CD4-positive, CD25-positive, alpha-beta regulatory T cell (primary cell): ENCODE measurements around the gene NAA80. TPM values are rescaled to one million over a fixed set of nuclear protein-coding genes. Genes with fewer than 3 reads are reported as not detected.

Experiments used
- ATAC-seq, 2 donors: fragments of 150-1000 bp; cut with Tn5 transposase; one replicate each; pipeline ENCODE4 v1.10.0; 2021; ENCODE audit warnings: low read depth in 2 of 2, moderate number of reproducible peaks in 2 of 2, moderate library complexity in 1 of 2
- DNase-seq, 3 donors: peaks; one replicate each; pipeline versions ENCODE4 v3.0.0 to v3.0.0-alpha.2; 2012 to 2022; ENCODE audit warnings: mixed read lengths in 1 of 3
- H3K27ac ChIP-seq: one replicate; pipeline ENCODE4 v1.7.0; 2013; ENCODE audit warnings: mild to moderate bottlenecking, low read length; ENCODE audit not compliant: insufficient read depth, poor library complexity, severe bottlenecking
- H3K27me3 ChIP-seq: one replicate; pipeline ENCODE4 v1.7.0; 2013; ENCODE audit warnings: low read length; ENCODE audit not compliant: control insufficient read depth, insufficient read depth
- H3K36me3 ChIP-seq: one replicate; pipeline ENCODE4 v1.7.0; 2013; ENCODE audit warnings: mild to moderate bottlenecking, low read length, moderate library complexity; ENCODE audit not compliant: control insufficient read depth, insufficient read depth
- H3K4me1 ChIP-seq: 2 replicates; pipeline ENCODE4 v1.7.0; 2013; ENCODE audit warnings: mild to moderate bottlenecking, low read length; ENCODE audit not compliant: insufficient read depth, control insufficient read depth, poor library complexity, severe bottlenecking
- H3K4me3 ChIP-seq: one replicate; pipeline ENCODE4 v1.7.0; 2013; ENCODE audit warnings: low read depth, mild to moderate bottlenecking, low read length, moderate library complexity
- H3K9me3 ChIP-seq, 2 experiments: 1 replicate in 1 of 2; 2 replicates in 1 of 2; pipeline ENCODE4 v1.7.0; 2013; ENCODE audit warnings: low read length in 2 of 2, mild to moderate bottlenecking in 1 of 2, moderate library complexity in 1 of 2; ENCODE audit not compliant: control insufficient read depth in 2 of 2
- H3K27ac Mint-ChIP-seq, 3 donors: one replicate each; pipeline ENCODE4 v1.8.0; 2020 to 2022; ENCODE audit warnings: mild to moderate bottlenecking in 3 of 3, mixed read lengths in 3 of 3, moderate library complexity in 2 of 3
- H3K27me3 Mint-ChIP-seq: one replicate; pipeline ENCODE4 v1.8.0; 2022; ENCODE audit warnings: mild to moderate bottlenecking, mixed read lengths
- H3K36me3 Mint-ChIP-seq: one replicate; pipeline ENCODE4 v1.8.0; 2020; ENCODE audit warnings: mixed read lengths
- H3K4me1 Mint-ChIP-seq, 4 donors: one replicate each; pipeline ENCODE4 v1.8.0; 2020 to 2022; ENCODE audit warnings: mixed read lengths in 4 of 4, mild to moderate bottlenecking in 1 of 4
- H3K4me3 Mint-ChIP-seq, 4 donors: one replicate each; pipeline ENCODE4 v1.8.0; 2020 to 2022; ENCODE audit warnings: mild to moderate bottlenecking in 4 of 4, mixed read lengths in 4 of 4, moderate library complexity in 3 of 4
- H3K9me3 Mint-ChIP-seq, 7 donors: one replicate each; pipeline ENCODE4 v1.8.0; 2020 to 2022; ENCODE audit warnings: mixed read lengths in 7 of 7, mild to moderate bottlenecking in 3 of 7, moderate library complexity in 2 of 7
- polyA plus RNA-seq, 4 donors: library from polyadenylated mRNA; unstranded; fragments of 300-500 nt; fragmentation: Illumina TruSeq; gene quantifications; one replicate each; pipeline ENCODE4 v1.2.3, GENCODE V29; 2021
- total RNA-seq: library from RNA; stranded (reverse); gene quantifications from one replicate; pipeline ENCODE4 v1.2.3, GENCODE V29; 2022

The NAA80 gene
- total and polyA plus RNA-seq, 5 donors from 2014 or later: 13.6 to 31.9 (median 15.1) TPM

- no peaks in the 10 kb centered on the region for H3K27me3 ChIP-seq
- Mint-ChIP-seq H3K4me3 (no peak within 1 kb of the TSS), H3K9me3 (no peaks in the 10 kb centered on the region), H3K27me3 (no peaks in the 10 kb centered on the region), H3K4me1 (peaks cover 0 to 31% (median 11%) of the 10 kb centered on the region in 4 donors), H3K36me3 (no peaks in the 10 kb centered on the region), H3K27ac (peak within 1 kb of the TSS in 1 of 3 donors; percentile 48)
- H3K27ac ChIP-seq: no peak within 1 kb of the TSS
- no peak for ATAC-seq
- H3K4me1 ChIP-seq: peaks cover 20% of the 10 kb centered on the region
- DNase-seq: no peak
- H3K36me3 ChIP-seq: no peaks in the 10 kb centered on the region
- no peak within 1 kb of the TSS for H3K4me3 ChIP-seq
- no peaks in the 10 kb centered on the region for H3K9me3 ChIP-seq
Observed at GRCh38 chr3:50303013-50303815, 4.0 kb upstream of the NAA80 start, which contains the start of gene HYAL1. HYAL1 (minus strand) TSS chr3:50303574; CDS start chr3:50302956, 618 bp downstream.

GRCh38 chr3:50302095-50303012 is 3.1 kb upstream of the NAA80 start:
- ATAC-seq: no peak
- Mint-ChIP-seq H3K27me3 (no peaks in the 10 kb centered on the region), H3K36me3 (no peaks in the 10 kb centered on the region), H3K9me3 (no peaks in the 10 kb centered on the region), H3K27ac (no peak overlapping the region), H3K4me3 (peak overlapping the region in 2 of 4 donors; percentile 26 to 47), H3K4me1 (peaks cover 0 to 39% (median 14%) of the 10 kb centered on the region in 4 donors)
- Histone ChIP-seq H3K9me3 (no peaks in the 10 kb centered on the region), H3K4me1 (peaks cover 25% of the 10 kb centered on the region), H3K27me3 (no peaks in the 10 kb centered on the region), H3K36me3 (no peaks in the 10 kb centered on the region), H3K27ac (no peak overlapping the region), H3K4me3 (no peak overlapping the region)
- no peak for DNase-seq

- Histone ChIP-seq H3K4me3 (no peak overlapping the region), H3K36me3 (no peaks in the 10 kb centered on the region), H3K4me1 (peaks cover 25% of the 10 kb centered on the region), H3K27me3 (no peaks in the 10 kb centered on the region), H3K27ac (no peak overlapping the region), H3K9me3 (no peaks in the 10 kb centered on the region)
- DNase-seq (no peak), ATAC-seq (no peak)
- Mint-ChIP-seq H3K4me3 (peak overlapping the region; percentile 56 to 98 (median 84)), H3K27me3 (no peaks in the 10 kb centered on the region), H3K36me3 (no peaks in the 10 kb centered on the region), H3K9me3 (no peaks in the 10 kb centered on the region), H3K27ac (peak overlapping the region in 2 of 3 donors; percentile 99 to 100), H3K4me1 (peaks cover 0 to 43% (median 16%) of the 10 kb centered on the region in 4 donors)
Observed at GRCh38 chr3:50300681-50301254, 1.6 kb upstream of the NAA80 start.

- H3K4me1 ChIP-seq: peaks cover 25% of the 10 kb centered on the region
- H3K27me3 ChIP-seq: no peaks in the 10 kb centered on the region
- Mint-ChIP-seq H3K27me3 (no peaks in the 10 kb centered on the region), H3K36me3 (no peaks in the 10 kb centered on the region), H3K9me3 (no peaks in the 10 kb centered on the region), H3K4me1 (peaks cover 0 to 43% (median 16%) of the 10 kb centered on the region in 4 donors), H3K27ac (peak overlapping the region; percentile 60 to 100 (median 99)), H3K4me3 (peak overlapping the region; percentile 91 to 98 (median 96))
- H3K36me3 ChIP-seq: no peaks in the 10 kb centered on the region
- peak overlapping the region; percentile 56 for H3K4me3 ChIP-seq
- peak overlapping the region; percentile 96 for H3K27ac ChIP-seq
- no peaks in the 10 kb centered on the region for H3K9me3 ChIP-seq
- DNase-seq: peak in 1 of 3 donors; percentile 37
- no peak for ATAC-seq
Observed at GRCh38 chr3:50299929-50300680, 900 bp upstream of the NAA80 start.

GRCh38 chr3:50299638-50299928 is 378 bp upstream of the NAA80 start:
- Histone ChIP-seq H3K27ac (peak overlapping the region; percentile 96), H3K9me3 (no peaks in the 10 kb centered on the region), H3K4me3 (peak overlapping the region; percentile 56), H3K27me3 (no peaks in the 10 kb centered on the region), H3K4me1 (peaks cover 25% of the 10 kb centered on the region), H3K36me3 (no peaks in the 10 kb centered on the region)
- Mint-ChIP-seq H3K27ac (peak overlapping the region; percentile 60 to 100 (median 99)), H3K9me3 (no peaks in the 10 kb centered on the region), H3K36me3 (no peaks in the 10 kb centered on the region), H3K4me1 (peaks cover 0 to 43% (median 16%) of the 10 kb centered on the region in 4 donors), H3K27me3 (no peaks in the 10 kb centered on the region), H3K4me3 (peak overlapping the region; percentile 91 to 98 (median 96))
- DNase-seq (no peak), ATAC-seq (no peak)

GRCh38 chr3:50297896-50298725 is 1.1 kb downstream of the NAA80 start:
- H3K36me3 Mint-ChIP-seq: no peaks in the 10 kb centered on the region
- Histone ChIP-seq H3K9me3 (no peaks in the 10 kb centered on the region), H3K27me3 (no peaks in the 10 kb centered on the region), H3K36me3 (no peaks in the 10 kb centered on the region), H3K4me3 (peak overlapping the region; percentile 62), H3K4me1 (peaks cover 25% of the 10 kb centered on the region), H3K27ac (peak overlapping the region; percentile 96)
- H3K27me3 Mint-ChIP-seq: no peaks in the 10 kb centered on the region
- H3K9me3 Mint-ChIP-seq: no peaks in the 10 kb centered on the region
- H3K4me1 Mint-ChIP-seq: peaks cover 0 to 43% (median 18%) of the 10 kb centered on the region in 4 donors
- peak overlapping the region; percentile 60 to 100 (median 99) for H3K27ac Mint-ChIP-seq
- peak overlapping the region; percentile 91 to 98 (median 96) for H3K4me3 Mint-ChIP-seq
- DNase-seq (peak in 1 of 3 donors; percentile 24), ATAC-seq (no peak)
